HG03378 (cell line): ENCODE data around the gene TMSB10.
"Not testable (repeated sequence)": the region's sequence is repeated elsewhere in the genome, so short reads cannot be mapped to it uniquely, and the experiment has no call there.

Experiments
- ATAC-seq: cut with Tn5 transposase; IDR thresholded peaks from one replicate; pipeline ENCODE4 v1.9.1; 2021; ENCODE audit warnings: mild to moderate bottlenecking, moderate library complexity; ENCODE audit not compliant: unreplicated experiment

The TMSB10 gene

DNA sequence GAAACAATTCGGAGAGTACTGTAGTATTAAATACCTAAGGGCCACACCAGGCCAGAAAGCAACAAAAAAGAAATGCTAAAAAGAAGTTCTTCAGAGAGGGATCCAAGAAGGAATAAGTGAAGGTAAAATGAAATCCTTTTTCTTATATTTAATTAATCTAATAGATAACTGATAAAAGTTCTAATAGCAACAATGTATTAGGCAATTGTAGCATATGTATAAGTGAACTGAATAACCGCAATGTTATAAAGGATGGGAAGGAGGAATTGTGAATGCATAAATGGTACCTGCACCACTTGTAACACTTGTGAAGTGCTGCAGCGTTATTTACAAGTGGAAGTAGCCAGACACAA lies 21.8 kb downstream of the TMSB10 start:
- ATAC-seq: no peak

DNA sequence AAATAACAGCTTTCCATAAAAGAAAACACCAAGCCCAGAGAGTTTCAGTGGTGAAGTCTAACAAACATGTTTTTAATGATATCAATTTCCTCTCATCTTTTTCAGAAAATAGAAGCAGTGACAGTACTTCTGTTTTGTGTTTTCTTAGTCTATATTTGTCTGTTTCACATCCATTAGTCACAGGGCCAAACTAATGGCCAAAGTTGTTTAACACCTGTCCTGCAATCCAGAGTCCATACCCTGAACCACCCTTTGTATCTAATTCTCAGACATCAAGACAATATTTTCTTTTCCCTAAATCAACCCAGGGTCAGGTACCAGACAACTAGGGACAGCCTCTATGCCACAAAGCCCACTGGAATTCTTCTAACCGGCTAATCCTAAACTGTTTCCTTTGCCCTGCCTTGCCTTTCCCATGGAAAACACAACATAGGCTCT lies 25.9 kb downstream of the TMSB10 start:
- peak; percentile 61 for ATAC-seq

DNA sequence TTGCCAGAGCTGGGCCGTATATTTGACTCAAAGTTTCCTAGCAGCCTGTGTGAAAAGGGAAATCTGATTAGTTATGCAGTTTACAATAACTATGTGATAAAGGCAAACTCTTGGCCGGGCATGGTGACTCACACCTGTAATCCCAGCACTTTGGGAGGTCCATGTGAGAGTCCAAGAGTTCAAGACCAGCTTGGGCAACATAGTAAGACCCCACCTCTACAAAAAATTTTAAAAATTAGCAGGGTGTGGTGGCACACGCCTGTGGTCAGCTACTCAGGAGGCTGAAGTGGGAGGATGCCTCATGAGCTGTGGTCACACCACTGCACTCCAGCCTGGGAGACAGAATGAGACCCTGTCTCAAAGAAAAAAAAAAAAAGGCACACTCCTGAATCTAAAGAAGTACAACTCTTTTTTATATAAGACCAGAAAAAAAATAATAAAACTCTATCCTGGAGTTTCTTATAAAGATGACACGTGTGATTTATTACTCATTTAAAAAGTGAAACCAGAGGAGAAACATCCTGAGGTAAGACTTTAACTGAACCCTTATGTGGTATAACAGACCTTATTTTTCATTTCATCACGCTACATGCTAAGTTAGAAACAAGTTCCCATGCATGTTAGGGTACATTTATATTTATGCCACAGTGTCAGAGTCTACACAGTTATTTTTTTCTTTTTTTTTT lies 32.9 kb downstream of the TMSB10 start:
- ATAC-seq: peak; percentile 47

DNA sequence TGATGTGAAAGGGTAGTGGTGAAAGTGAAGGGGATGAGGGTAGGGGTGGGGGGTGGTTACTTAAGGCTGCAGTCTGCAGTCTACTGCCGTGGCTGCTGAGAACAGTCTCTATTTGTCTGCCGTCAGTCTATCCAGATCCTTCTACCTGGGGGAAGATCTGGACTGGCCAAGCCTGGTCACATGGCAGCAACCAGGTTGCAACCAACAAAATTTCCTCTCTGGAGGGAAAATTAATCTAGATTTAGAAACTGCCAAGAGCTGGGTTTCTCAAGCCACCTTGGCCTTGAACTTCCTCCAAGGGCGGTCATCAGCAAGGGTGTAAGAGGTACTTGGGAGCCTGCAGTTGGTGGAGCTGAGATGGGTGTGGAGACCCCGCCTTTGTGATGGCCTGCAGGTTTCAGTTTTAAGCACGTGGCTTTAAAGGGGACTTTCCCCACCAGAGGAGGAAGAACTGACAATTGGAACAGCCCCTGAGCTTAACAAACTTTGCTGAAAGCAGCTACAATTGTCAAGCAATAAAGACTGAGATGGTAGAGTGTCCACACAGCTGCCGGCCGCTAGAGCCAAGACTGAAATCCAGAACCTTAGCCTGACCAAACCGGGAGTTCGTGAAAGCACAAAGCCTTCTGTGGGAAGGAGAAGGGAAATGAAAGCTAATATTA lies 34.1 kb downstream of the TMSB10 start:
- ATAC-seq: peak; percentile 82

DNA sequence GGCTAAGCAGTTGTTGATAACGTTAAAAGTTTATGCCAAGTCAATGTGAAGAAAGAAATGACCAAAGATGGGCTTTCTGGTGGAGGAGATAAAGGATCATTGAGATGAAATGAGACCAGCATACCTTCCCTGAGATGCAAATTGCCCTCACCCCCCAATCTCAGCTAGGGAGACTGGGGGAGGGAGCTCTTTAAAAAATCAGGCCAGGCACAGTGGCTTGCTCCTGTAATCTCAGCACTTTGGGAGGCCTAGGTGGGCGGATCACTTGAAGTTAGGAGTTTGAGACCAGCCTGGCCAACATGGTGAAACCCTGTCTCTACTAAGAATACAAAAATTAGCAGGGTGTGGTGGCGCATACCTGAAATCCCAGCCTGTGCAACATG lies 34.6 kb downstream of the TMSB10 start:
- ATAC-seq: no peak

DNA sequence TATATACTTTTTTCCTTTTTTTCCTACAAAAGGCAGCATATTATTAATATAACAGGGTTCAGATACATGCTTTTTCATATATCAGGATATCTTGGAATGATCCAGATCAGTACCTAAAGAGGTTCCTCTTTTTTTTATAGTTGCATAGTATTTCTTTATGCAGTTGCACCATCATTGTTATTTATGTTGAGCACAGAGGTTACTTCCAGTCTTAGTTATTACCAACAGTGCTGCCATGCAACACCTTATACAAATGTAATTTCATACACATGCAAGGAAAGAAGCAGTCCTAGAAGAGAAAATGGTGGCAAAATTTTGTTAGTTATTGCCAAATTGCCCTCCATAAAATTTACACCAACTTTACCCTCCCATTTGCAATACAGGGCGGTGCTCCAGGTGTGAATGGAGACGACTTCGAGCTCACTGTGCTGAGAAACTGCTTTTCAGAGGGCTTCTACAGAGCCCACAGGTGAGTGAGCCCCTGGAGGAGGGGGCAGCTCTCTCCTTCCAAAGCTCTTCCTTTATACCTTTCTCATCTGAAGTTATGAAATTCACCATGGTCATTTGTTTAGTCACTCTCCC lies 35.5 kb downstream of the TMSB10 start:
- no peak for ATAC-seq

DNA sequence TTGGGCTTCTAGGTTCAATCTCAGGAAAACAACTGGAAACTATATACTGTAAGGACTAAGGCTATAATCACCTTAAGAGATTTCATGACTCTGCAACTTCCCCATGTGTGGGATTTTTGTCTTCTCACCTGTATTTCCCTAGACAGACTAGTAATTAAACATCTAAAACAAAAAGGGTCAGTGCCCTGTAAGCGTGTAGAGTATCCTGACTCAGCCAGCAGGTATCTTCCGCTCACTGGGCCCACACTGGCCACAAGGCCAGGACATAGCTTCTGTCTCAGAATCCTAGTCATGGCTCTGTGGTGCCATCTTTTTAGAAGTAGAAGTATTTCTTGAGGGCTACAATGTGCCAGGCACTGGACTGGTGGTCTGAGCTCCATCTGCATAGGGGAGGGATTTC lies 36.7 kb downstream of the TMSB10 start:
- no peak for ATAC-seq

DNA sequence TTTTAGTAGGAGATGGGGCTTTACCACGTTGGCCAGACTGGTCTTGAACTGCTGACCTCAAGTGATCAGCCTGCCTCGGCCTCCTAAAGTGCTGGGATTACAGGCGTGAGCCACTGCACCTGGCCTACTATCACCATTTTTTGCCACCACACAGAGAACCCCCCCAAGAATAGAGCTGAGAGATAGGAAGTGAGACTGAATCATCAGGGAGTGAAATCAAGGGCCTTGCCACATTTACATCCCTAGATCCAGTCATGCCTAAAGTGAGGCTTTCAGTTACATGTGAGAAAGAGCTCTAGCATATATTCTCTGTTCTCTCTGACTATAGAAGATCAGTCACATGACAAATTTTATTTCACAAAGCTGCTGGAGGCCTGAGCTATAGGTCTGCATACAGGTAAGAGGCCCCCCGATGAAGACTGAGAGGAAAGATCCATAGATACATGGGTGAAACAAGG lies 37.5 kb downstream of the TMSB10 start:
- ATAC-seq: peak; percentile 37

DNA sequence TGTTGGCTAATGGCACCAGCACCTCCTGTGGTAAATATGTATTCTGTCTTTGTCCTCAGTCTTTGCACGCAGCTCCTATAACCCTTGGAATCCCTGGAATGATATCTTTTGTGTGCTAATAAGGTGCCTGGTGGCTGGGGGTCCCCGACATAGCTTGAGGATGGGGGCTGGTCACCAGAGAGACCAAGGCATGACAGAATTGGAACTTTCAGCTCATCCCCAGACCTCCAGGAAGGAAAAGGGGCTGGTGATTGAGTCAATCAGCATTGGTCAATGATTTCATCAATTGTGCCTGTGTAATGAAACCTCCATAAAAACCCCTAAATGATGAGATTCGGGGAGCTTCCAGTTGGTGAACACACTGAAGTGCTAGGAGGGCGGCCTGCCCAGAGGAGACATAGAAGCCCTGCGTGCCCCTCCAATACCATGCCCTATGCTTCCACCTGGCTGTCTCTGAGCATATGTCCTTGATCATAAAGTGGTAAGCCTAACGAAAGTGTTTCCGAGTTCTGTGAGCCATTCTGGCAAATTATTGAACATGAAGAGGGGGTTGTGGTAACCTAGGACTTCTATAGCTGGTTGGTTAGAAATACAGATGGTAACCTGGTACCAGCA lies 38.9 kb downstream of the TMSB10 start:
- no peak for ATAC-seq

DNA sequence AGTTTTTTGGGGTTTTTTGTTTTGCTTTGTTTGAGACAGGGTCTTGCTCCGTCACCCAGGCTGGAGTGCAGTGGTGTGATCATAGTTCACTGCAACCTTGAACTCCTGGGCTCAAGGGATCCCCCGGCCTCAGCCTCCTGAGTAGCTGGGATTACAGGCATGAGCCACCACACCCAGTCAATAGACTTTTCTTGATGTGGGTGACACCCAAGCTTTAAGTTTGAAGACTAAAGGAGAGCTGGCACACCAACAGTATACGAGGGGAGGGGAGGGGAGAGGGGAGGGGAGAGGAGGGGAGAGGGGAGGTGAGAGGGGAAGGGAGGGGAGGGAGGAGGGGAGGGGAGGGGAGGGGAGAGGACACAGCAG lies 40.4 kb downstream of the TMSB10 start:
- ATAC-seq: not testable (repeated sequence)

DNA sequence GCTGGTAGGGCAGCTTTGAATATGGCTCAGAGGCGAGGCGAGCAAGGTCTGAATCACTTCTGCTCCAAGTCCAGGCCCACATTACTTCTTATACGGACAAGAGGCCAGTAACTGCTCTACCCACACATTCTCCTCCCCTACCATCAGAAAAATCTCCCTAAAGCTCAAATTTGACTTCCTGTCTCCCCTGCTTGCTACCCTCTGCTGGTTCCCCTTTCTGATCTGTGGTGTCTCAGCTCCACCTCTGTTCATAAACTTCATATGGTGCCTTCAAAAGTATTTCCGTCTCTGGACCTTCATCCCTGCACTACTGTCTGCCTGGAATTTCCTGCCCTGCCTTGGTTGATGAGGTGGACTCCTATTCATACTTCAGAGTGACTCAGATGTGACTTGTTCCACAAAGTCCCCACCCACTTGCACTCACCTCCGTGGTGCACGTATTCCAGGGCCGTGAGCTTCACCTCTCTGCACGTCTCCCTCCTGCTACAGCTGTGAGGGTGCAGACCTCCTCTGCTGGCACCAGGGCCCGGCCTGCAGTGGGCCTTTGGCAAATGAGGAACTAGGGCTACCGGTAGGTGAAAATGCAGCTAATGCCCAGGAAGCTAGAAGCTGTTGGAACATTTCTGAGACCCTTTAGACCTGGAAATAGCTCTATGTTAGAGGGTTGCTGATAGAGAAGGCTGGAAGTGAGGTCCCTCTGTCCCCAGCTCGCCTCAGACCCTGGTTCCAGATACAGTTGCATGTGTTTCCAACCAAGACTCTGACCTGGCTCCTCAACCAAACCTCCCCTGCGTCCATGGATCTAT lies 41.0 kb downstream of the TMSB10 start:
- peak; percentile 75 for ATAC-seq

DNA sequence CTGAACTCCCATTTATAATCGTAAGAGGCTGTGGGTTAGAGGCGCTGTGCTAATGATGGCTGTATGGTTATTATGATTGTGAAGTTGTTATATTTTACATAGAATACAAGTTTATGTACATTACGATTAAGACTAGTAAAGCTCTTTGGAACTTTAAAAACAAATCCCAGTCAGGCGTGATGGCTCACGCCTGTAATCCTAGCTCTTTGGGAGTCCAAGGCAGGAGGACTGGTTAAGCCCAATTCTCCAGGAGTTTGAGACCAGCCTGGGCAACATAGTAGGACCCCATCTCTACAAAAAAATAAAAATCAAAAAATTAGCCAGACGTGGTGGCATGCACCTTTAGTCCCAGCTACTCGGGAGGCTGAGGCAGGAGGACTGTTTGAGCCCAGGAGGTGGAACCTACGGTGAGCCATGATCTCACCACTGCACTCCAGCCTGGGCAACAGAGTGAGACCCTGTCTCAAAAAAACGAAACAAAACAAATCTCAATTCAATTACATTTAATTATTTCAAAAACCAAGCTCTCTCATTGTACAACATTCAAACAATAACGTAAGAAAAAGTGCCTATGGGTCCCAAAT lies 41.6 kb downstream of the TMSB10 start:
- no peak for ATAC-seq

DNA sequence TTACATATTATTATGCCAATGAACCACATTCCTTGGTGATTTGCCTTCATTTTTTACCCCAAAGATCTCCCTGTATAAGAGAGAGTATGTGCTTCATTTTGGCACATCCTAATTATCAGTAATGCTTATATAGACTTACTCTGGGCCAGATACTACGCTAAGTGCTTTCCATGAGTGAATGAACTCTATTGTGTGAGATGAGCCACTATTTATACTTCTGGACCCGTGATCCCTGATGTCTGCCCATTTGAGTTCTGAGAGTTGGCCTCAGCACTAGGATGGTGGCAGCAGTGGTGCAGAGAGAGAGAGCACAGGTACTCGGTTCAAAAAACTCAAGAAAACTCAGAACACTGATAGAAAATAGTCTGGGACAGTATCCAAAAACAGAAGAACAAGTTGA lies 48.1 kb downstream of the TMSB10 start:
- no peak for ATAC-seq

DNA sequence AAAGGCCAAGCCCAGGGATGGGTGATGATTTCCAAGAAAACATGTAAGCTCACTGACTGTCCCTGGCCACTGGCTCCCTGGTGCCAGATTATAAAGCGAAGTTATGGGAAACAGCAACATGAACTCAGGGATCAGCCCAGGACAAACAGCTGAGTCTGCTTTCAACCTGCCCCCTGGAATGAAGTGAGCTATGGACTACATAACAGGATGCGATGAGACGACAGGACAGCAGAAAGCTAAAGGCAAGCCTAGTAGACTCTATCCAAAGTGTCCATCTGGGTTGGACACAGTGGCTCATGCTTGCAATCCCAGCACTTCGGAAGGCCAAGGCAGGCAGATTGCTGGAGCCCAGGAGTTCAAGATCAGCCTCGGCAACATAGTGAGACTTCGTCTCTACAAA lies 48.9 kb downstream of the TMSB10 start:
- no peak for ATAC-seq
